Smooth muscle cell (in vitro differentiated cells): ENCODE results near the gene GIGYF2. TPM values are rescaled to one million over a fixed set of nuclear protein-coding genes. Genes with fewer than 3 reads are reported as not detected.

Experiments used
- DNase-seq: peaks from one replicate; lab custom pipeline; 2025; ENCODE audit not compliant: unreplicated experiment; lab: John Stamatoyannopoulos, UW
- H2AFZ ChIP-seq: fragments of 200-600 bp; sonication (generic); 2 replicates; pipeline ENCODE4 v1.6.0; 2016; ENCODE audit warnings: antibody characterized with exemption, low read depth, mild to moderate bottlenecking
- H3F3A ChIP-seq: fragments of 200-600 bp; sonication (generic); 2 replicates; pipeline ENCODE4 v1.6.0; 2017; ENCODE audit warnings: antibody characterized with exemption, low read depth
- H3K27ac ChIP-seq: fragments of 200-600 bp; sonication (generic); 2 replicates; pipeline ENCODE4 v1.5.1; 2016; ENCODE audit warnings: low read depth, mild to moderate bottlenecking
- H3K27me3 ChIP-seq: fragments of 200-600 bp; sonication (generic); 2 replicates; pipeline ENCODE4 v1.6.1; 2016; ENCODE audit warnings: low read depth, mild to moderate bottlenecking
- H3K36me3 ChIP-seq: fragments of 200-600 bp; sonication (generic); 2 replicates; pipeline ENCODE4 v1.5.1; 2016; ENCODE audit warnings: low read depth
- H3K4me1 ChIP-seq: fragments of 200-600 bp; sonication (generic); 2 replicates; pipeline ENCODE4 v1.5.1; 2016; ENCODE audit warnings: low read depth
- H3K4me2 ChIP-seq: fragments of 200-600 bp; sonication (generic); 2 replicates; pipeline ENCODE4 v1.6.0; 2016; ENCODE audit warnings: mild to moderate bottlenecking
- H3K4me3 ChIP-seq: fragments of 200-600 bp; sonication (generic); 2 replicates; pipeline ENCODE4 v1.5.1; 2016; ENCODE audit warnings: mild to moderate bottlenecking
- H3K79me2 ChIP-seq: fragments of 200-600 bp; sonication (generic); 2 replicates; pipeline ENCODE4 v1.6.0; 2016; ENCODE audit warnings: low read depth, mild to moderate bottlenecking
- H3K9ac ChIP-seq: fragments of 200-600 bp; sonication (generic); 2 replicates; pipeline ENCODE4 v1.6.0; 2016; ENCODE audit warnings: low read depth
- H3K9me3 ChIP-seq: fragments of 200-600 bp; sonication (generic); replicated peaks from 2 replicates; pipeline ENCODE4 v1.5.1; 2016; ENCODE audit warnings: low read depth
- H4K20me1 ChIP-seq: fragments of 200-600 bp; sonication (generic); 2 replicates; pipeline ENCODE4 v1.6.0; 2016; ENCODE audit warnings: low read depth
- CTCF ChIP-seq: fragments of 200-600 bp; sonication (generic); IDR thresholded peaks from 2 replicates; pipeline ENCODE4 v1.5.1; 2017; ENCODE audit warnings: borderline replicate concordance, mild to moderate bottlenecking, antibody characterized with exemption; ENCODE audit not compliant: insufficient read depth, poor library complexity, severe bottlenecking
- WGBS: methylation state at CpG from one replicate; pipeline ENCODE4 v1.1.7; 2016; ENCODE audit warnings: low lambda C conversion rate; 5-methylcytosine and 5-hydroxymethylcytosine counted together
- polyA plus RNA-seq: library from polyadenylated mRNA; unstranded; fragments of >200 nt; fragmentation: Nextera tagmentation; extraction: Ambion mirVana; gene quantifications from 2 replicates; pipeline ENCODE4 v1.2.1, GENCODE V29; 2016
- total RNA-seq: library from RNA; depleted of rRNA; stranded (reverse); fragments of >200 nt; gene quantifications from 2 replicates; pipeline ENCODE4 v1.2.3, GENCODE V29; 2014

Gene GIGYF2
- total and polyA plus RNA-seq, 2 experiments from 2014 or later: 16.2 to 57.6 TPM

- H3K4me1 ChIP-seq: peaks cover 9% of the 10 kb centered on the region
- no peak for TF ChIP-seq CTCF
- H3K9me3 ChIP-seq: no peaks in the 10 kb centered on the region
- no peaks in the 10 kb centered on the region for H4K20me1 ChIP-seq
- H3K79me2 ChIP-seq: no peaks in the 10 kb centered on the region
- no peaks in the 10 kb centered on the region for H3F3A ChIP-seq
- 91% methylated on average over 5 of the region's 9 CpGs for WGBS
- no peak for DNase-seq
- no peaks in the 10 kb centered on the region for H3K27me3 ChIP-seq
- H3K4me3 ChIP-seq: no peak overlapping the region
- no peak overlapping the region for H3K27ac ChIP-seq
- H3K36me3 ChIP-seq: no peaks in the 10 kb centered on the region
- no peak overlapping the region for H3K4me2 ChIP-seq
- no peak overlapping the region for H3K9ac ChIP-seq
- H2AFZ ChIP-seq: no peak overlapping the region
Observed at GRCh38 chr2:232896720-232897597, 199.8 kb downstream of the GIGYF2 start.

- no peak for TF ChIP-seq CTCF
- whole genome bisulfite sequencing: 94% methylated on average over 24 of the region's 24 CpGs
Observed at GRCh38 chr2:232897598-232898408, 200.7 kb downstream of the GIGYF2 start.

GRCh38 chr2:232898592-232899543, 201.7 kb downstream of the GIGYF2 start:
- H2AFZ ChIP-seq: no peak overlapping the region
- H3K36me3 ChIP-seq: no peaks in the 10 kb centered on the region
- no peak for DNase-seq
- no peaks in the 10 kb centered on the region for H3K9me3 ChIP-seq
- H3K4me2 ChIP-seq: no peak overlapping the region
- no peaks in the 10 kb centered on the region for H3K27me3 ChIP-seq
- peaks cover 10% of the 10 kb centered on the region for H3K4me1 ChIP-seq
- H3K4me3 ChIP-seq: no peak overlapping the region
- TF ChIP-seq CTCF: no peak
- H4K20me1 ChIP-seq: no peaks in the 10 kb centered on the region
- no peaks in the 10 kb centered on the region for H3K79me2 ChIP-seq
- no peak overlapping the region for H3K9ac ChIP-seq
- H3F3A ChIP-seq: no peaks in the 10 kb centered on the region
- H3K27ac ChIP-seq: peak overlapping the region; percentile 55
- 72% methylated on average over 14 of the region's 18 CpGs for WGBS

More at GRCh38 chr2:232897598-232898408, 200.7 kb downstream of the GIGYF2 start:
- Histone ChIP-seq H3K9ac (no peak overlapping the region), H3F3A (no peaks in the 10 kb centered on the region), H4K20me1 (no peaks in the 10 kb centered on the region), H2AFZ (no peak overlapping the region), H3K4me2 (no peak overlapping the region), H3K27ac (no peak overlapping the region), H3K27me3 (no peaks in the 10 kb centered on the region), H3K4me1 (peaks cover 10% of the 10 kb centered on the region), H3K79me2 (no peaks in the 10 kb centered on the region), H3K9me3 (no peaks in the 10 kb centered on the region), H3K4me3 (no peak overlapping the region), H3K36me3 (no peaks in the 10 kb centered on the region)
- DNase-seq: no peak
